Activated T-cell treated with anti-CD3 and anti-CD28 coated beads, Interleukin-2, amount 50 U/mL, for 24 hours (primary cell): ENCODE data around the gene TRABD.

ENCODE experiments used
- DNase-seq: peaks from one replicate; pipeline ENCODE4 v3.0.0-alpha.2; 2020
- H3K27ac Mint-ChIP-seq: 2 replicates; pipeline ENCODE4 v1.8.0; 2020; ENCODE audit warnings: mild to moderate bottlenecking, mixed read lengths
- H3K27me3 Mint-ChIP-seq: 2 replicates; pipeline ENCODE4 v1.8.0; 2020; ENCODE audit warnings: mixed read lengths
- H3K36me3 Mint-ChIP-seq: 2 replicates; pipeline ENCODE4 v1.8.0; 2020; ENCODE audit warnings: low read depth, mixed read lengths
- H3K4me1 Mint-ChIP-seq: 2 replicates; pipeline ENCODE4 v1.8.0; 2020; ENCODE audit warnings: low read depth, mixed read lengths
- H3K4me3 Mint-ChIP-seq: 2 replicates; pipeline ENCODE4 v1.8.0; 2020; ENCODE audit warnings: mild to moderate bottlenecking, moderate library complexity, mixed read lengths
- H3K9me3 Mint-ChIP-seq: 2 replicates; pipeline ENCODE4 v1.8.0; 2020; ENCODE audit warnings: mixed read lengths

Gene TRABD

DNA sequence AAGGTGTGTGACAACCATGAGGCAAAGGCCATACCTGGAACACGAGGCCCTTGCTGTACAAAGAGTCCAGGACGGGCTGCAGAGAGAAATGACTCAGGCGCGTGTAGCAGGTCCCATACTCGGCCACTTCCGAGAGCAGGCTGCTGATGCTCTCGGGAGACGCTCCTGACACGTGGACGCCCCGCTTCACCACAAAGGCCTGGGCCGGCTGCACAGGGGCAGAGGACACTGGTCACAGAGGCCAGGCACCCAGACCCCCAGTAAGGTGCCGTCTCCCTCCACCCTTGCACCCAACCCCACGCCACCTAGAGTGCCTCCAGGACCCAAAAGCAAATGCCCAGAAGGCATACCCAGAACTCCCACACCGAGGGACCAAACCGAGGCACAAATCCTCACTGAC lies 43.7 kb downstream of the TRABD start:
- Mint-ChIP-seq H3K4me1 (peaks cover 2% of the 10 kb centered on the region), H3K4me3 (no peak overlapping the region), H3K27me3 (no peaks in the 10 kb centered on the region), H3K27ac (no peak overlapping the region), H3K9me3 (no peaks in the 10 kb centered on the region), H3K36me3 (peaks cover 66% of the 10 kb centered on the region)
- no peak for DNase-seq

DNA sequence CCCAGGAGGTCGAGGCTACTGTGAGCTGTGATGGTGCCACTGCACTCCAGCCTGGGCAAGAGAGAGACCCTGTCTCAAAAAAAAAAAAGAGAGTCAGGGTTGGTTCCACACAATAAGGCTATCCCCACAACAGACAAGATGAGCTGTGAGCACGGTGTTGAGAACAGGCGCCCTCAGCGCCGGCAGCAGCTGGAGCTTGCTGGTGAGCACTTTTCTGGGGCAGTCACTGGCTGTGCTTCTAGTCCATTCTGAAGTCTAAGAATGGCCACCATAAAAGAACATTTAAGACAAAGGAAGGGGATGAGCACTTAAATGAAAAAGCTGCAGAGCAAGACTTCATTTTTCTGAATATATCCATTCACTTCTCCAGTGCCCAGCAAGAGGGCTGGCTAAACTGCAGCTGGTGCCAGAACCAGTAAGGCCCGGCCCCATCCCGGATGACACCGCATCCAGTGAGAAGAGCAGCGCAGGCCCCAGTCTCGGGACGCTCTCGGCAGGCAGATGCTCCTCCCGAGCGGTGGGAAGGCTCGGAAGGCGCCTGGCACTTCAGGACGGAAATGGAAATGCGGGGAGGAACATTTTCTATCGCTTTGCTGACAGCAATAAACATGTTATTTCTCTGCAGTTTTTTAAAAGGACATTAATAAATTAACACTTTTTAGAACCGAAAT lies 46.9 kb downstream of the TRABD start:
- Mint-ChIP-seq H3K4me1 (peaks cover 13% of the 10 kb centered on the region), H3K9me3 (no peaks in the 10 kb centered on the region), H3K36me3 (peaks cover 64% of the 10 kb centered on the region), H3K27ac (no peak overlapping the region), H3K27me3 (no peaks in the 10 kb centered on the region), H3K4me3 (no peak overlapping the region)
- DNase-seq, result no peak

GRCh38 chr22:50233223-50233622 lies 47.5 kb downstream of the TRABD start:
- no peak overlapping the region for H3K27ac Mint-ChIP-seq
- no peak for DNase-seq
- no peaks in the 10 kb centered on the region for H3K27me3 Mint-ChIP-seq
- H3K36me3 Mint-ChIP-seq, result peaks cover 70% of the 10 kb centered on the region
- H3K4me3 Mint-ChIP-seq, result no peak overlapping the region
- peaks cover 16% of the 10 kb centered on the region for H3K4me1 Mint-ChIP-seq
- H3K9me3 Mint-ChIP-seq, result no peaks in the 10 kb centered on the region

GRCh38 chr22:50236731-50237409 lies 51.2 kb downstream of the TRABD start:
- Mint-ChIP-seq H3K27me3 (no peaks in the 10 kb centered on the region), H3K4me3 (no peak overlapping the region), H3K27ac (peak overlapping the region; percentile 31), H3K9me3 (no peaks in the 10 kb centered on the region), H3K4me1 (peaks cover 27% of the 10 kb centered on the region), H3K36me3 (peaks cover 75% of the 10 kb centered on the region)
- DNase-seq, result no peak

DNA sequence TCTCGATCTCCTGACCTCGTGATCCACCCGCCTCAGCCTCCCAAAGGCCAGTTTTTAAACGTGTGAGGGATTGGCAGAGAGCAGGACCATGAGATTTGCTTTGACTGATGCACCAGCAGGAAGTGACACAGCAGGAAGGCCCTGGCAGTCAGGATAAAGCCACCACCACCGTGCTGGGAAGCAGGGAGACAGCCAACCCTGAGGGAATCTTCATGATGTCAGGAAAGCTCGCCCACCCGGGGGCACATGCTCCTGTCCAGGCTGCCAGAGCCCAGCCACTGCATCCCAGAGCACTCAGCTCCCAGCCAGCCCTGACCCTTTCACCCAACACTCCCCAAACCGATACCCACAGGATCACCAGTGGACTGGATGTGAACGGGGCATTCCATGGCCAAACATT lies 53.0 kb downstream of the TRABD start:
- no peak for DNase-seq
- no peaks in the 10 kb centered on the region for H3K27me3 Mint-ChIP-seq
- no peaks in the 10 kb centered on the region for H3K9me3 Mint-ChIP-seq
- H3K27ac Mint-ChIP-seq, result no peak overlapping the region
- peaks cover 37% of the 10 kb centered on the region for H3K4me1 Mint-ChIP-seq
- no peak overlapping the region for H3K4me3 Mint-ChIP-seq
- peaks cover 67% of the 10 kb centered on the region for H3K36me3 Mint-ChIP-seq

DNA sequence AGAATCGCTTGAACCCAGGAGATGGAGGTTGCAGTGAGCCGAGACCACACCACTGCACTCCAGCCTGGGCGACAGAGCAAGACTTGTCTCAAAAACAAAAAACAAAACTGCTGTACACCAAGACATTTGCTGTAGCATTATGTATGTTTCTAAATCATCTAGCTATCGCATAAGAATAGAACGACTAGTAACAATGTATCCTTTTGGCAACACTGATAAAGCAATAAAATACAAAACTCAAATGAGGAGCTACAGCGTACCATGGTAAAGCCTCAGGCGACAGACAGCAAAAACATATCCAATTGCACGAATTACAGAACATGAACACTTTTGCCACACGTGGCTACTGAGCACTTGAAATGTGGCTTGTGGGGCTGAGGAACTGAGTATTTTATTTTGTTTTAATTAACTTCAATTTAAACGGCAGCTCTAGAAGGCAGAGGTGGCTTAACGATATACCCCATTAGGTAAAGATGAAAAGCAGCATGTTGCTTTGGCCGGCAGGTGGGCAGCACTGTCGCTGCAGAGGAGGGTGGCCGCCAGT lies 56.8 kb downstream of the TRABD start:
- no peaks in the 10 kb centered on the region for H3K9me3 Mint-ChIP-seq
- H3K4me3 Mint-ChIP-seq, result peak overlapping the region; percentile 93
- peak overlapping the region; percentile 99 for H3K27ac Mint-ChIP-seq
- peaks cover 37% of the 10 kb centered on the region for H3K4me1 Mint-ChIP-seq
- H3K36me3 Mint-ChIP-seq, result peaks cover 77% of the 10 kb centered on the region
- DNase-seq, result no peak
- H3K27me3 Mint-ChIP-seq, result no peaks in the 10 kb centered on the region

- H3K4me3 Mint-ChIP-seq, result peak overlapping the region; percentile 93
- peak overlapping the region; percentile 99 for H3K27ac Mint-ChIP-seq
- no peak for DNase-seq
- H3K27me3 Mint-ChIP-seq, result no peaks in the 10 kb centered on the region
- H3K9me3 Mint-ChIP-seq, result no peaks in the 10 kb centered on the region
- peaks cover 40% of the 10 kb centered on the region for H3K4me1 Mint-ChIP-seq
- peaks cover 75% of the 10 kb centered on the region for H3K36me3 Mint-ChIP-seq
Observed at GRCh38 chr22:50243685-50244419, 58.1 kb downstream of the TRABD start.

DNA sequence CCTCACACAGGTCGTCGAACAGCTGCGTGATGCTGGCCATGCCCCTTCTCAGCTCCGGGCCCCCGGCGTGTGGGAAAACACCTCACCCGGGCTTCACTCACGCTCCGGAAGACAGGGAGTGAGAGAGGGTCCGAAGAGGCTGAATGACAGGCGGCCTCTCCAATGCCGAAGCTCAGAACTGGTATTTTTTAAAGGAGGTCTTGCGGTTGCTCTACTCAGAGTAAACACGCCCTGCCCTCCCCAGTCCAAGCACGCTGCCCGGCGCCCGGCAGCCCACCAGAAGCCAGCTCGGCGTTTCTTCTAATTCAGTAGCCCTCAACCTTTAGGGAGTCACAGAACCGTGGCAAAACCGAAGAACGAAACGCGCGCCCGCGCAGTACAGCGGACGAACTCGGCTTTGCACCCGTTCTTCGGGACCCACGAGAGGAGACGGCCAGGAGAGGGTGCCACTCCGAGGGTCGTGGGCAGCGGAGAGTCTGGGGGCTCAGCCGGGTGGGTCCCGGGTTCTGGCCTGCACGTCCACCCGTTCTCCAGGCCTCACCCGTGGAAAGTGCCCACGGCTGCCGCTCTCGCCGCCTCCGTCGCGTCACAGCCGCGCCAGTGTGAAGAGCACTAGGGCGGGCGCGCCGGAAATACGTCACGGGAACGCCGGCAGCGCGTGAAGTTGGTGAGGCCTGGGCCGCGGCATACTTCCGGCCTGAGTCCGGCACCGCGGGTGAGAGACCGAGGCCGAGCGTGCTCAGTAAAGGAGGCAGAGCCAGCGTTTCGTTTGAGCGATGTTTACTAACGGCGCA lies 58.9 kb downstream of the TRABD start, which contains the start of gene TUBGCP6:
TUBGCP6 (minus strand) TSS at position 604 of the 794 bp plus-strand sequence; CDS start at position 40, 564 bp downstream.
- Mint-ChIP-seq H3K9me3 (no peaks in the 10 kb centered on the region), H3K36me3 (peaks cover 70% of the 10 kb centered on the region), H3K4me3 (peak within 1 kb of the TSS; percentile 93), H3K4me1 (peaks cover 39% of the 10 kb centered on the region), H3K27ac (peak within 1 kb of the TSS; percentile 99), H3K27me3 (no peaks in the 10 kb centered on the region)
- DNase-seq, result peak; percentile 96

DNA sequence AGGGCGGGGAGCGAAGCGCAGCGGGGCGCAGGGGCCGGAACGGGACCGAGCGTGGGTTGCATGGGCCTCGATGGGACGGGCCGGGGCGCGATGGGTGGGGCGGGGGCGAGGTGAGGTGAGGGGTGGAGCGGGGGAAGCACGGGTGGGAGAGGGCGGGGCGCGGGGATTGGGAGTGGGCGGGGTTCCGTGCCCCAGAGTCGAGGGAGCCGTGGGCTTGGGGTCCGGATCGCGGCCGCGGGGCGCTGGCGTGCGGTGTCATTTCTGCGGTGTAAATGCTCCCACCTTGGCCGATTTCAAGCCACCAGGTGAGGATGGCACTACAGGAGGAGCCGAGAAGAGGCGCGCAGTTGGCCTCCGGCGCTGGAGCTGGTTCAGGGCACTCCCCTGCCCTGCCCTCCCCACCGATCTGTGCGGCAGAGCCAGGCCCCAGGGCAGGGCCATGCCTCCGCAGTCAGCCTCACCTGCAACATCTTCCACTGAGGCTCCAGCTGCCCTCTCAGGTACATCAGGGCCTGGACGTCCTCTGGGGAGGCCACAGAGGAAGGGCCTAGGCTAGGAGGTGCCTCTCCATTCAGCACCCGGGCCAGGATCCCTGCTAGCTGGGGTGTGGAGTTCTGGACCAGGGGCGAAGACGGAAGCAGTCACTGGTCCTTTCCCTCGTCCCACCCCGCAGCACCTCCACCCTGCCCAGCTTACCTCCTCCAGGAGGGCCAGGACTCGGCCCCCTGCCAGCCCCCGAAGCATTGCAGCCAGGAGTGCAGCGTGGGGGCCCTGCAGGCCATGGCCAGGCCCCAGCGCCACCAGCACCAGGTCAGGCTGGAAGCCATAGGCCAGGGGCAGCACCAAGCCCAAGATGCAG lies 59.7 kb downstream of the TRABD start:
- Mint-ChIP-seq H3K9me3 (no peaks in the 10 kb centered on the region), H3K36me3 (peaks cover 63% of the 10 kb centered on the region), H3K27ac (peak overlapping the region; percentile 99), H3K4me3 (peak overlapping the region; percentile 93), H3K4me1 (peaks cover 43% of the 10 kb centered on the region), H3K27me3 (no peaks in the 10 kb centered on the region)
- no peak for DNase-seq

- H3K36me3 Mint-ChIP-seq, result peaks cover 56% of the 10 kb centered on the region
- H3K4me3 Mint-ChIP-seq, result peak overlapping the region; percentile 93
- H3K27me3 Mint-ChIP-seq, result no peaks in the 10 kb centered on the region
- no peak for DNase-seq
- peaks cover 39% of the 10 kb centered on the region for H3K4me1 Mint-ChIP-seq
- H3K9me3 Mint-ChIP-seq, result no peaks in the 10 kb centered on the region
- H3K27ac Mint-ChIP-seq, result peak overlapping the region; percentile 64
Observed at GRCh38 chr22:50246242-50247175, 60.8 kb downstream of the TRABD start.

GRCh38 chr22:50247748-50248147 lies 62.0 kb downstream of the TRABD start:
- DNase-seq, result peak; percentile 53
- Mint-ChIP-seq H3K36me3 (peaks cover 50% of the 10 kb centered on the region), H3K9me3 (no peaks in the 10 kb centered on the region), H3K27ac (peak overlapping the region; percentile 37), H3K4me3 (peak overlapping the region; percentile 28), H3K4me1 (peaks cover 31% of the 10 kb centered on the region), H3K27me3 (no peaks in the 10 kb centered on the region)

- H3K9me3 Mint-ChIP-seq, result no peaks in the 10 kb centered on the region
- DNase-seq, result no peak
- H3K36me3 Mint-ChIP-seq, result peaks cover 48% of the 10 kb centered on the region
- peaks cover 29% of the 10 kb centered on the region for H3K4me1 Mint-ChIP-seq
- peak overlapping the region; percentile 28 for H3K4me3 Mint-ChIP-seq
- no peak overlapping the region for H3K27ac Mint-ChIP-seq
- no peaks in the 10 kb centered on the region for H3K27me3 Mint-ChIP-seq
Observed at GRCh38 chr22:50248196-50249081, 62.7 kb downstream of the TRABD start.
